CD4-positive, CD25-positive, alpha-beta regulatory T cell (primary cell): ENCODE measurements around the gene INSIG1. TPM values are rescaled to one million over a fixed set of nuclear protein-coding genes. Genes with fewer than 3 reads are reported as not detected.

ENCODE experiments used
- ATAC-seq, 2 donors: fragments of 150-1000 bp; cut with Tn5 transposase; one replicate each; pipeline ENCODE4 v1.10.0; 2021; ENCODE audit warnings: low read depth in 2 of 2, moderate number of reproducible peaks in 2 of 2, moderate library complexity in 1 of 2
- DNase-seq, 3 donors: peaks; one replicate each; pipeline versions ENCODE4 v3.0.0 to v3.0.0-alpha.2; 2012 to 2022; ENCODE audit warnings: mixed read lengths in 1 of 3
- H3K27ac ChIP-seq: one replicate; pipeline ENCODE4 v1.7.0; 2013; ENCODE audit warnings: mild to moderate bottlenecking, low read length; ENCODE audit not compliant: insufficient read depth, poor library complexity, severe bottlenecking
- H3K27me3 ChIP-seq: one replicate; pipeline ENCODE4 v1.7.0; 2013; ENCODE audit warnings: low read length; ENCODE audit not compliant: control insufficient read depth, insufficient read depth
- H3K36me3 ChIP-seq: one replicate; pipeline ENCODE4 v1.7.0; 2013; ENCODE audit warnings: mild to moderate bottlenecking, low read length, moderate library complexity; ENCODE audit not compliant: control insufficient read depth, insufficient read depth
- H3K4me1 ChIP-seq: 2 replicates; pipeline ENCODE4 v1.7.0; 2013; ENCODE audit warnings: mild to moderate bottlenecking, low read length; ENCODE audit not compliant: insufficient read depth, control insufficient read depth, poor library complexity, severe bottlenecking
- H3K4me3 ChIP-seq: one replicate; pipeline ENCODE4 v1.7.0; 2013; ENCODE audit warnings: low read depth, mild to moderate bottlenecking, low read length, moderate library complexity
- H3K9me3 ChIP-seq, 2 experiments: 1 replicate in 1 of 2; 2 replicates in 1 of 2; pipeline ENCODE4 v1.7.0; 2013; ENCODE audit warnings: low read length in 2 of 2, mild to moderate bottlenecking in 1 of 2, moderate library complexity in 1 of 2; ENCODE audit not compliant: control insufficient read depth in 2 of 2
- H3K27ac Mint-ChIP-seq, 3 donors: one replicate each; pipeline ENCODE4 v1.8.0; 2020 to 2022; ENCODE audit warnings: mild to moderate bottlenecking in 3 of 3, mixed read lengths in 3 of 3, moderate library complexity in 2 of 3
- H3K27me3 Mint-ChIP-seq: one replicate; pipeline ENCODE4 v1.8.0; 2022; ENCODE audit warnings: mild to moderate bottlenecking, mixed read lengths
- H3K36me3 Mint-ChIP-seq: one replicate; pipeline ENCODE4 v1.8.0; 2020; ENCODE audit warnings: mixed read lengths
- H3K4me1 Mint-ChIP-seq, 4 donors: one replicate each; pipeline ENCODE4 v1.8.0; 2020 to 2022; ENCODE audit warnings: mixed read lengths in 4 of 4, mild to moderate bottlenecking in 1 of 4
- H3K4me3 Mint-ChIP-seq, 4 donors: one replicate each; pipeline ENCODE4 v1.8.0; 2020 to 2022; ENCODE audit warnings: mild to moderate bottlenecking in 4 of 4, mixed read lengths in 4 of 4, moderate library complexity in 3 of 4
- H3K9me3 Mint-ChIP-seq, 7 donors: one replicate each; pipeline ENCODE4 v1.8.0; 2020 to 2022; ENCODE audit warnings: mixed read lengths in 7 of 7, mild to moderate bottlenecking in 3 of 7, moderate library complexity in 2 of 7
- polyA plus RNA-seq, 4 donors: library from polyadenylated mRNA; unstranded; fragments of 300-500 nt; fragmentation: Illumina TruSeq; gene quantifications; one replicate each; pipeline ENCODE4 v1.2.3, GENCODE V29; 2021
- total RNA-seq: library from RNA; stranded (reverse); gene quantifications from one replicate; pipeline ENCODE4 v1.2.3, GENCODE V29; 2022

Gene INSIG1
- total and polyA plus RNA-seq, 5 donors from 2014 or later, result 38.4 to 66.5 (median 58.8) TPM

- Histone ChIP-seq H3K9me3 (no peaks in the 10 kb centered on the region), H3K4me3 (no peak overlapping the region), H3K27me3 (peaks cover 2% of the 10 kb centered on the region), H3K36me3 (no peaks in the 10 kb centered on the region), H3K27ac (no peak overlapping the region), H3K4me1 (no peaks in the 10 kb centered on the region)
- Mint-ChIP-seq H3K4me1 (peaks cover 0 to under 1% (median 0%) of the 10 kb centered on the region in 4 donors), H3K27me3 (peaks cover 5% of the 10 kb centered on the region), H3K9me3 (peaks cover 0 to 2% (median under 1%) of the 10 kb centered on the region in 7 donors), H3K4me3 (no peak overlapping the region), H3K27ac (no peak overlapping the region), H3K36me3 (no peaks in the 10 kb centered on the region)
- no peak for ATAC-seq
- no peak for DNase-seq
These were observed 20.6 kb downstream of the INSIG1 start for GRCh38 chr7:155318245-155318644.

- DNase-seq (no peak), ATAC-seq (no peak)
- Histone ChIP-seq H3K27ac (no peak overlapping the region), H3K36me3 (no peaks in the 10 kb centered on the region), H3K27me3 (peaks cover 2% of the 10 kb centered on the region), H3K9me3 (no peaks in the 10 kb centered on the region), H3K4me1 (no peaks in the 10 kb centered on the region), H3K4me3 (no peak overlapping the region)
- Mint-ChIP-seq H3K27ac (peak overlapping the region in 1 of 3 donors; percentile 11), H3K4me1 (peaks cover 0 to 2% (median 0%) of the 10 kb centered on the region in 4 donors), H3K9me3 (peaks cover 0 to 6% (median 2%) of the 10 kb centered on the region in 7 donors), H3K27me3 (peaks cover 15% of the 10 kb centered on the region), H3K4me3 (no peak overlapping the region), H3K36me3 (no peaks in the 10 kb centered on the region)
These were observed 24.9 kb downstream of the INSIG1 start for GRCh38 chr7:155322530-155322929.

- H3K27me3 ChIP-seq, result peaks cover 2% of the 10 kb centered on the region
- Mint-ChIP-seq H3K4me1 (peaks cover 0 to 2% (median 0%) of the 10 kb centered on the region in 4 donors), H3K27me3 (peaks cover 15% of the 10 kb centered on the region), H3K27ac (no peak overlapping the region), H3K9me3 (peaks cover 0 to 6% (median 2%) of the 10 kb centered on the region in 7 donors), H3K36me3 (no peaks in the 10 kb centered on the region), H3K4me3 (no peak overlapping the region)
- H3K36me3 ChIP-seq, result no peaks in the 10 kb centered on the region
- DNase-seq (no peak), ATAC-seq (no peak)
- H3K9me3 ChIP-seq, result no peaks in the 10 kb centered on the region
- no peaks in the 10 kb centered on the region for H3K4me1 ChIP-seq
- no peak overlapping the region for H3K27ac ChIP-seq
- H3K4me3 ChIP-seq, result no peak overlapping the region
These were observed 25.4 kb downstream of the INSIG1 start for GRCh38 chr7:155323001-155323638.

- peaks cover 0 to 2% (median 0%) of the 10 kb centered on the region in 4 donors for H3K4me1 Mint-ChIP-seq
- peaks cover 0 to 6% (median 2%) of the 10 kb centered on the region in 7 donors for H3K9me3 Mint-ChIP-seq
These were observed 26.6 kb downstream of the INSIG1 start for GRCh38 chr7:155324012-155324917.

GRCh38 chr7:155324918-155325235 is 27.2 kb downstream of the INSIG1 start:
- Histone ChIP-seq H3K27ac (no peak overlapping the region), H3K4me1 (no peaks in the 10 kb centered on the region), H3K36me3 (no peaks in the 10 kb centered on the region), H3K27me3 (peaks cover 2% of the 10 kb centered on the region), H3K4me3 (no peak overlapping the region), H3K9me3 (peaks cover 0 to 1% of the 10 kb centered on the region in 2 experiments)
- Mint-ChIP-seq H3K27ac (no peak overlapping the region), H3K9me3 (peaks cover 0 to 6% (median 0%) of the 10 kb centered on the region in 7 donors), H3K4me3 (no peak overlapping the region), H3K27me3 (peaks cover 9% of the 10 kb centered on the region), H3K36me3 (no peaks in the 10 kb centered on the region), H3K4me1 (peaks cover 0 to 2% (median 0%) of the 10 kb centered on the region in 4 donors)
- ATAC-seq (no peak), DNase-seq (no peak)

More at GRCh38 chr7:155324012-155324917, 26.6 kb downstream of the INSIG1 start:
- Histone ChIP-seq H3K4me1 (no peaks in the 10 kb centered on the region), H3K36me3 (no peaks in the 10 kb centered on the region), H3K4me3 (no peak overlapping the region), H3K9me3 (peaks cover 0 to 1% of the 10 kb centered on the region in 2 experiments), H3K27me3 (peaks cover 2% of the 10 kb centered on the region), H3K27ac (no peak overlapping the region)
- Mint-ChIP-seq H3K27me3 (peaks cover 15% of the 10 kb centered on the region), H3K36me3 (no peaks in the 10 kb centered on the region), H3K4me3 (no peak overlapping the region), H3K27ac (no peak overlapping the region)
- DNase-seq (no peak), ATAC-seq (no peak)

GRCh38 chr7:155326385-155326784 is 28.7 kb downstream of the INSIG1 start:
- Mint-ChIP-seq H3K9me3 (peaks cover 0 to 6% (median 0%) of the 10 kb centered on the region in 7 donors), H3K36me3 (no peaks in the 10 kb centered on the region), H3K27ac (no peak overlapping the region), H3K27me3 (peaks cover 9% of the 10 kb centered on the region), H3K4me1 (peaks cover 0 to 3% (median under 1%) of the 10 kb centered on the region in 4 donors), H3K4me3 (no peak overlapping the region)
- no peaks in the 10 kb centered on the region for H3K27me3 ChIP-seq
- H3K4me1 ChIP-seq, result no peaks in the 10 kb centered on the region
- ATAC-seq (no peak), DNase-seq (no peak)
- no peaks in the 10 kb centered on the region for H3K36me3 ChIP-seq
- no peak overlapping the region for H3K4me3 ChIP-seq
- no peak overlapping the region for H3K27ac ChIP-seq
- H3K9me3 ChIP-seq, result peaks cover 0 to 1% of the 10 kb centered on the region in 2 experiments

- H3K36me3 Mint-ChIP-seq, result no peaks in the 10 kb centered on the region
- peaks cover 0 to 1% of the 10 kb centered on the region in 2 experiments for H3K9me3 ChIP-seq
- peaks cover 0 to 6% (median 0%) of the 10 kb centered on the region in 7 donors for H3K9me3 Mint-ChIP-seq
- H3K27ac Mint-ChIP-seq, result no peak overlapping the region
- ATAC-seq (no peak), DNase-seq (no peak)
- H3K36me3 ChIP-seq, result no peaks in the 10 kb centered on the region
- no peak overlapping the region for H3K4me3 ChIP-seq
- peaks cover 0 to 3% (median under 1%) of the 10 kb centered on the region in 4 donors for H3K4me1 Mint-ChIP-seq
- no peak overlapping the region for H3K4me3 Mint-ChIP-seq
- no peak overlapping the region for H3K27ac ChIP-seq
- peaks cover 9% of the 10 kb centered on the region for H3K27me3 Mint-ChIP-seq
- H3K4me1 ChIP-seq, result no peaks in the 10 kb centered on the region
- H3K27me3 ChIP-seq, result no peaks in the 10 kb centered on the region
These were observed 30.1 kb downstream of the INSIG1 start for GRCh38 chr7:155327590-155328320.
